Kidney glomerular epithelial cell (primary cell): ENCODE data around the gene XPA.

Experiments
- DNase-seq: peaks from one replicate; lab custom pipeline; 2025; lab: John Stamatoyannopoulos, UW

Gene XPA

DNA sequence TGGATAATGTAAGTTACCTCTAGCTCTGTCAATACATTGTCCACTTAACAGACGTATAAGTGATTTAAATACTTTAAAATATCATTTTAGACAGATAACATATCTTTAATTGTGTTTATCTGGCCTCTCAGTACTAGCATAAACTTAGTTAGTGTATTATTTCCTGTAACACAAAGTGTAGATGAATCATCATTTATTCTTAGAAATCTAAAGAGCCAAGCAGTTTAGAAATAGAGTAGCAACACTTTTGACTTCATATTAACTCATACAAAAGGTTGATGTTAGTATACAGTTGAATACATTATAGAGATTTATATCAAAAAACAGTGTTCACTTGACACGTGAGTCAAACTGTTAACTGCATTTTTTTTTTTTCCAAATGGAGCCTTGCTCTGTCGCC is 45.5 kb downstream of the XPA start:
- no peak for DNase-seq

DNA sequence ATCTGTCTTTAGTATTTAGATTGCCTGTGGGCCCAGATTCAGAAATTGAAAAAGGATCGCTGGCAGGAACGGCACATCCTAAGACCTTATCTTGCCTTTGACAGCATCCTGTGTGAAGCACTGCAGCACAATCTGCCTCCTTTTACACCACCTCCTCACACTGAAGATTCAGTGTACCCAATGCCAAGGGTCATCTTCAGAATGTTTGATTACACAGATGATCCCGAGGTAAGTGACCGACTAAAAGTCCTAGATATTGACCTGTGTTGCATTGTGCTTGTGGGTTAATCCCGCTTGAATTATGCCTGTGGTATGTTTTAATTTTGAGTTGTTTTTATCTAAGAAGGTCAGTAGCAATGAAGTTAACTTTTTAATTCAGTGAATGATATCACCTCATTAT is 49.1 kb downstream of the XPA start:
- DNase-seq = no peak

DNA sequence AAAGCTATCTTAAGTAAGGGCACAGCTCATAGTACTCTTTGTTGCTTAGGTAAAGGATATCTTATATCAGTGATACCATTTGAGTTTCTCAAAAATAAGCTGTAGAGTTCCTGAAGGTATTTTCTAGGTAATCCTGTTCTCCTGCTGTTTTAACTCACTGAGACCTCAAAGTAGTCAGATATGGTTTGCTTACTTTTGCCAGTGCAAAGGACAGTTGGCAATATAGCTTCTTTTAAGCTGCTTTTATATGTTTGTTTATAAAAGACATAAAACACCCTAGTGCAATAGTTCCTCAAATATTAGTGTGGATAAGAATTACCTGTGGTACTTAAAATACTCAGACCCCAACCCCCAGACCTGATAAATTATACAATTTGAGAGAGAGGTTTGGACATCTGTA is 51.4 kb downstream of the XPA start:
- DNase-seq = no peak

DNA sequence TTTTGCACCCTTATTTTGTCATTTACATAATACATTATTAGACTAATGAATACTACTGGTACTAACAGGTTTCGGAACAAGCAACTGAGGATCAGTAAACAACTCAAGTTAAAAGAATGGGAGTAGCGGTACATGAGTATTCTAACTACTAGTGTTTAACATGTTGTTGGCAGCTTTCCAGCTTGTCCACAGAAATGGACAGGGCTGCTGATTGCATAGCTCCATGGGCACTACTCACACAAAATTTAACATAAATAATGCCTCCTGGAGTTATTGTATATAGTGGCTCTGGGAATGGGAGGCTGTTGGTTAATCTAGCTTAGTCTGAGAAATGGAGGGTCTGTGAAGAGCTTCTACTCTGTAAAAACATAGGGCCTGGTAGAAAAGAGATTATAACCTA is 56.8 kb downstream of the XPA start:
- no peak for DNase-seq

DNA sequence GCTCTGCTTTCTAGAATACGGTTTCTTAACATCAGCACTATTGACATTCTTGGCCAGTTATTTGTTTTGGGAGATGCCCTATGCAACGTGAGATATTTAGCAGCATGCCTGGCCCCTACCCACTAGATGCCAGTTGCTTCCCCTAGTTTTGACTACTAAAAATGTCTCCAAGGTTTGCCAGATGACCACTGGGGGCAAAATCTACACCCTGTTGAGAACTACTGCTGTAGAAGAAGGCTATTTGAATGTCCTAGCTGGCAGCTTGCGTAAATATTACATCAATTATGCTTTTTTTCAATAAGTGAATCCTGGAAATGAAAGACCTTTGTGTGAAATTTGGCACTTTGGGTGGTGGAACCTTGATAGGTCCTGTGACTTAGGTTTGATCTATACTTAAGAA is 58.5 kb downstream of the XPA start:
- no peak for DNase-seq

DNA sequence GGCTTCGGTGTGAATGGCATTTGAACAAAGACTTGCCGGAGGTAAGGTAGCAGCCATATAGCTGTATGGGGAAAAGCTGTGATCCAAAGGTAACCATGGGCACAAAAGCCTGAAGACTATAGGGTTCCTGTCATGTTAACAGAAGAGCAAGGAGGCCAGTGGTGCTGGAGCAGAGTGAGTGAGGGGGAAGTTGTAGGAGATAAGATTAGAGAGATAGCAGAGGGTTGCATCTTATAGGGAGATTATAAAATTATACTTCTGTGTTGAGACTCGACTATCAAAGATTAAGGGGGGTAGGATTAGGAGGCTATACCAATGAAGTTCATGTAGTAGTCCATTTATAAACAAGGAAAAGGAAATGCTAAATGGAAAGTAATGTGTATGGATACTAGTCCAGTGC is 60.2 kb downstream of the XPA start:
- DNase-seq = no peak

DNA sequence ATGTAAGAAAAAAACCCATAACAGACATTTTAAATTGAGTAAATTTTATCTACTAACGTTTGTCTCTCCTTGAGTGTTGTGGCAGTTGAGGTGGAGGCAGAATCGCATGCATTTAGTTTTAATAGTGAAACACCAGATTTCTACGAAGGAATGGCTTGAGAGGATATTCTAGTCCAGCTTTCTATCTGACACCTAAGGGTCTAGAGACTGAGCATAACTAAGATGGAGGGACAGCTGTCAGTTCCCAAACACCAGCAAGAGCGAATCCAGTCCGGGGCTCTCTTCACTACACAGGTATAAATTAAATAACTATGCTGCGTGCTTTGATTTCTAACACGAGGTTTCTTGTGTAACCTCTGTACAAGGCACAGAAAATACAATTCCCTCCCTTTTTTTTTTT is 62.1 kb downstream of the XPA start:
- DNase-seq = no peak

DNA sequence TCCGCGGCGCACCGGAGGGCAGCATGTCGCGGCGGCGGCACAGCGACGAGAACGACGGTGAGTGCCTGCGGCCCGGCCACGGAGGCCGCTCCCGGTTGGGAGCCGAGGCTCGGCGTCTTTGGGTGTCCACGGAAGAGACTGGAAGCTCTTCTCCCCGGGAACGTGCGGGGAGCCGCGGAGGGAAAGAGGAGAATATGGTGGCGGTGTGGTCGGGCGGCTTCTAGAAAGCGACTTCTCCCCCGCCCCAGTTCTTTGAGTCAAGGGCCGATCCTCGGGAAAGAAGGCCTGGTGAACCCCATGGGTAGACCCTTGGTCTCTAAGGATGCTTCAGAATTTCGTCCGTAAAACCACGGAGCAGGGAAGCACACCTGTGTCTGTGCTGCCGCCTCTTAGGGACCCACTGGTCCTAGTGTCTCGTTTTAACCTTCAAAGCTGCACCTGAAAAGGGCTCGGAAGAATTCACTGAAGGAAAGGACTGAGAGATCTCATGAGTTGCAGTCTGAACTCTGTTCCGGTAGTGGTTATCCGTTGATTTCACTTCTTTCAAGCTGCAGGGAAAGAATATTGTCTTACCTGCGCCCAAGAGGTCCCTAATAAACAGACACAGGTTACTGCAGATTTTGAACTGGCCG is 63.2 kb downstream of the XPA start:
- no peak for DNase-seq

DNA sequence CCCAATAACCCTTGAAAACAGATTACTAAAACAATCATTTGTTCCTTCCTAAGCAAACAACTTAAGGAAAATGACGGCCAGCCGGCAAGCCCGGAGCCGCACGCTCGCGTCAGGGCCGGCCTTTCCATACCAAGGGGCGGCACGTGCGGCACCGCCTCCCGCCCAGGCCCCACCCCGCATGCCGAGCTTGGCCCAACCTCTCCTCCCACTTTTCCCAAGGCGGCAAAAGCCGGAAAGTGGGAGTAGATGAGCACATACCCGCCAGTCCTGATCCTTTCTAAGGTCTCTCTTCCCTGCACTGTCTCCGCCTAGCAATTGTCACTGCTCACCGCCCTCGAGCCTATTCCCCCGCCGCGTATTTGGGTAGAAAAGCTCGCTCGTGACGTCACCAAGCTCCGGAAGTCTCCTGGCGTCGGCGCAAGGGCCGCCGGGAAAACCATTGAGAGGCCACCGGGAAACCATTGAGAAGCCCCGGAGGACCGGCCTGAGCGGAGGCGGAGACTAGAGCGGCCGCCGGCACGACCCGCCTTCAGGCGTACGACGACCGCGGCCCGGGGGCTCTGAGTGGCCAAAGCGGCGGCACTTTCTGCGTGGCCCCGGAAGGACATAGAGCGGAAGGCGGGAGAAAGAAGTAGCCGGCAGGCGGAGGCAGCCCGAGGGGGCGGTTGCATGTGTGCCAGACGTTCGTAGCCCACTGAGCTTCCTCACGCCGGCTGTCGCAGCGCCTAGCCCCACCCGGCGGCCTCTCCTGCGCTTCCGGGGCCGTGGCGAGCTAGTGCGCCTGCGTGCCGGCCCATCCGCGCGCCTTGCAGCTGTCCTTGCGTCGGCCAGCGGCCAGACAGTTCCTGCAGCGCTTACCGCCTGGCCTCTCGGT is 63.9 kb downstream of the XPA start, which contains the start of the genes NCBP1 and TSTD2:
Gene NCBP1, plus strand, starts transcription at position 837 of the 874 bp plus-strand sequence. CDS start 61 bp downstream, outside the sequence.
Gene TSTD2, minus strand, starts transcription at position 384 of the 874 bp plus-strand sequence. CDS start 5,806 bp downstream, outside the sequence.
- peak; percentile 100 for DNase-seq

DNA sequence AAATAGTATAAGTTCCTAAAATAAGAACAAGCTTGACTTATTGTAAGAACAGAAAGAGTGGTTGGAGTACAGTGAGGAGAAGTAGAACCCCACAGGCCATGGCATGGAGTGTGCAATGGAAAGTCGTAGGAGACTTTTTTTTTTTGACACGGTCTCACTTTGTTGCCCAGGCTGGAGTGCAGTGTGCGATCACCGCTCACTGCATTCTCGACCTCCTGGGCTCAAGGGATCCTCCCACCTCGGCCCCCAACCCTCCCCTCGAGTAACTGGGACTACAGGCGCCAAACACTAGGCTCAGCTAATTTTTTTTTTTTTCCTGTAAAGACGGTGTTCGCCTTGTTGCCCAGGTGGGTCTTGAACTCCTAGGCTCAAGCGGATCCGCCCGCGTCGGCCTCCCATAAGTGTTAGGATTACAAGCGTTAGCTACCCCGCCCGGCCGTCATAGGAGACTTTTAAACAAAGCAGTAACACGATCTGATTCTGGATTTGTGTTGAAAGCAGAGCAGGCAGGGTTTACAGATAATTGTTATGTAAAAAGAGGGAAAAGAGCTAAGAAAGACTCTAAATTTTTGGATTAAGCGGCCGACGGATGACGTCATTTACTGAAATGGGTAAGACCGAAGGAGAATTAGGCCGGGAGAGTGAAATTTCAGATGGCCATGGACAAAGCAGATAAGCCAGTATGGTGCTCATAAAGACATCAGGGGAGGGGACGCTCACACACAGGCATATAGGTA is 64.7 kb downstream of the XPA start:
- DNase-seq = no peak

DNA sequence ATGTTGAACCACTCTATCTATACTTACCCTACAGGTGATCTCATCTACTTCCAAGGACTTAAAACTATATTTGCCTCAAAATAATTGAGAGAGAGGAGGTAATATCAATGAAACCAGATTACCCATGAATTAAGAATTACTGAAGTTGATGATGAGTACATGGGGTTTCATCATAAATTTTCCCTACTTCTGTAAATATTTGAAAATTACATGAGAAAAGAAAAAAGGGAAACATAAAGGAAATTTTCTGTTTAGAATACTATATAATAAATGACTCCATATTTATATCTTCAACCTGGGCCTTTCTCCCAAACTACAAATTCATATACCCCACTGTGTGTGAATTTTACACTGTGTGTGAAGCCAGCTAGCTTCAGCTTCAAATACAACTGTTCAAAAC is 66.5 kb downstream of the XPA start:
- DNase-seq = no peak

DNA sequence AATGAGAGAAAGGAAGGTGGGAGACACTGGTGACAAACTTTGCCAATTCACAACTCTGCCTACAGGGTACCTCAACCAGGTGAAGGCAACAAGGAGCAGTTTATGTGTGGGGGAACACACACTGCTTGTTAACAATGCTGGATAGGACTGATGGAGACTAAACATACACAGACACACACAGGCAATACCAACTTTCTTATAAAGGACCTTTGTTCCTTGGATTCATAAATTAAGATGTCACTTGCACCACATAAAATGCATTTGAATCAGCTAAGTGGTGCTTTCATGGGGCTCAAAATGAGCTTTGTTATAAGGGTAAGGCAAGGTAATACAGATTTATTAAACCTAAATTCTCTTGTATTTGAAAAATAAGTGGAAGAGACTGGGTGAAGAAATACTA is 68.0 kb downstream of the XPA start:
- no peak for DNase-seq

DNA sequence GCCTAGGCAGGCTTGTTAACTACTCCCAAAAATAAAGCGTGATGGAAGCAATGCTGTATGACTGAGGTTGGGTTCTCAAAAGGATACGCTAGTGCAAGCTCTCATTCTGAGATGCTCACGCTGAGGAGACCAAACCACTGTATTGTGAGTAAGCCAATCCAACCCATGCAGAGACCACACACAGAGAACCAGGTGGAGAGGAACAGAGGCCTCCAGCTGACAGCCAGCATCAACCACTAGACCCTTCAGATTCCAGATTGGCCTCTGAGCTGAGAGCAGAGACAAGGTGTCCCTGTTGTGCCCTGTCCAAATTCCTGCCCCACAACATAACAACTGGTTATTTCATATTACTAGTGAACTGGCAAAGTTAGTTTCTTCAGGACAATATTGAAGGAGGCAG is 68.5 kb downstream of the XPA start:
- no peak for DNase-seq

DNA sequence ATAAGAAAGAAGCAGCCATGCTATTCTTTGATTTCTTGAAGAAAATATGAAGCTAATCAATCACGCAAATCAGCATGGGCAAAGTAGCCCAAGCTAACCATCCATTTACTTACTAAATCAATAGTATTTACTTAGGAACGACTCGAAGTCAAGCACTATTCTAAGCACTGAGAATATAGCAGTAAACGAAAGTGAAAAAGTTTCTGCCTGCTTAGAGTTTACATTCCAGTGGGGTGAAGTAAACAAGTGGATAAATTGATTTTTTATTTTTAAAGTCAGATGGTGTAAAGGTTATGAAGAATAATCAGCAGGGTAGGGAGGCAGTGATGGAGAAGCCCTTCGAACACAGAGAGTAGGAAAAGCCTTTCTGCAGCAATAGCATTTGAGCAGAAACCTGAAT is 69.5 kb downstream of the XPA start:
- DNase-seq = no peak

DNA sequence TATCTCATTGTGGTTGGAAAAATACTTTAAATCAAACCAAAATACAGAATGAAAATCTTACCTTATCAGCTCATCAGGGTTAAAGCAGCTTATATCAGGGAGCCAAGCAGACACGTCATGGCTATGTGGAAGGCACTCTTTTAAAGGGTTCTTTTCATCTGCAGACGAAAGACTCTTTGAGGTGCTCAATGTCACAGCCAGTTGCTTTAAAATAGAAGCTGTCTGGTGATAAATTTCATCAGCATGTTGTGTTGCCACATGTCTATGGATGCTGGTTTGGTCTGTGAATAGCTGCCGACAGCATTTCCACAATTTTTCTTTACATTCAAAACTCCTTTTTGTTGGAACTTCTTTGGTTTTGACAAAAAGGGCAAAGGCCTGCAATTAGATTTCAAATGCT is 71.5 kb downstream of the XPA start:
- no peak for DNase-seq
